ENCODE measurements around the gene KCNN1. TPM values are rescaled to one million over a fixed set of nuclear protein-coding genes. Genes with fewer than 3 reads are reported as not detected.

Gene KCNN1
- total and polyA plus RNA-seq, 2 of the 13 experiments (the other 11 are each of a cell fraction or from before 2014, with no cell fraction given), result 0.04 TPM; not detected in 1

DNA sequence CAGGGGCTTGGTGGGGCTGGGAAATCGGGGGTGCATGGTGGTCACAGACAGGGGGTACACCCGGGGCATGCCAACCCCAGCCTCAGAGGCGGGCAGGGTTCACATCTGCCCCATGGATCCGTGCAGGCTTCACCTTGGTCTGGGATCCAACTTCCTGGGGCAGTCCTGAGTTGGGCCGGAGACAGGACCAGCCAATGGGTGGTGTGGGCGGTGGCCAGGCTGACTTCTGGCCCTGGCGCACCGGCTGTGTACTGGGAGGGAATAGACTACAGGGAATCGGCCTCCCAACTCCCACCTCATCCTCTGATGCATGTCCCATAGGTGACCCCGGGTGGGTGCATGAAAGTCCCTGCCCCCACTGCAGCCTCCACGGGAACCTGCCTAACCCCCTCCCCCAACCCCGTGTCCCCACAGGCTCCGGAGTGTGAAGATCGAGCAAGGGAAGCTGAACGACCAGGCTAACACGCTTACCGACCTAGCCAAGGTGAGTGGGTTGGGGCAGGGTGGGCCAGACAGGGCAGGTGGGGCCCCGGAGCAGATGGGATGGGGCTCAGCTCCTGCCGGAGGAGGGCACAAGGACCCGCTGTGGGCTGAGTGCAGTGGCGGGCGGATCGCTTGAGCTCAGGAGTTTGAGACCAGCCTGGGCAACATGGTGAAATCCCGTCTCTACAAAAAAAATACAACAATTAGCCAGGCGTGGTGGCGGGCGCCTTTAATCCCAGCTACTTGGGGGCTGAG, 26.3 kb downstream of the KCNN1 start:
- TF ChIP-seq ZNF121 (CRISPR knock-in tag; IDR thresholded peaks at IDR 0.05) (peak; percentile 70), KLF13 (CRISPR knock-in tag; IDR thresholded peaks at IDR 0.05) (no peak)
- Histone ChIP-seq H3K9ac (ENCODE audit: insufficient read depth, low read depth, low read length) (no peak overlapping the region), H3K79me2 (ENCODE audit: insufficient read depth, low read length) (no peaks in the 10 kb centered on the region), H3K9me3 (ENCODE audit: low read length) (no peaks in the 10 kb centered on the region), H3K27me3 (ENCODE audit: control insufficient read depth in 1 of 2, insufficient read depth in 2 of 2, low read length in 2 of 2) (peaks cover 0 to 2% of the 10 kb centered on the region in 2 experiments; a peak in 1 of 5 replicates), H3K27ac (ENCODE audit: extremely low read length, insufficient read depth, low read length) (no peak overlapping the region), H3K36me3 (replicated peaks in 1 of 2; ENCODE audit: control insufficient read depth in 1 of 2, insufficient read depth in 2 of 2, low read length in 2 of 2) (no peaks in the 10 kb centered on the region), H3K4me2 (ENCODE audit: low read depth, low read length) (no peak overlapping the region), H4K20me1 (ENCODE audit: insufficient read depth, low read length) (no peaks in the 10 kb centered on the region), H3K4me1 (ENCODE audit: insufficient read depth, low read length) (peaks cover 22% of the 10 kb centered on the region), H2AFZ (ENCODE audit: low read length) (no peak overlapping the region), H3K4me3 (replicated peaks in 1 of 3; ENCODE audit: insufficient read depth in 1 of 3, low read depth in 2 of 3, low read length in 3 of 3) (no peak overlapping the region)
- intact Hi-C loops (cut with micrococcal nuclease; ENCODE audit: unreplicated experiment), result no loop called here
- in situ Hi-C loops (cut with HindIII; ENCODE audit: extremely low pct_ligation_motif_present, low pct_unique_long_range_greater_than_20kb), result loop anchor here (5.0 kb wide), 2 partner anchors 41 to 126 kb away; no protein-coding TSS in a partner anchor
- BruUV-seq (replicated peaks), result no TSS peak
- CTCF ChIA-PET (ENCODE audit: low intra/inter-chr PET ratio, low total read pairs), result interaction anchor here (6.1 kb wide), 1 partner anchor 54 kb away, joined by 91 read pairs; no protein-coding TSS in a partner anchor
- no peak for FAIRE-seq
- peak; percentile 12; the same call in 1 of the 3 replicates for ATAC-seq
- no peak for DNase-seq (ENCODE audit: low spot score)
- POLR2A ChIA-PET, result no interaction called here
- 47% methylated on average over 17 of the region's 27 CpGs for WGBS (ENCODE audit: low lambda C conversion rate)

DNA sequence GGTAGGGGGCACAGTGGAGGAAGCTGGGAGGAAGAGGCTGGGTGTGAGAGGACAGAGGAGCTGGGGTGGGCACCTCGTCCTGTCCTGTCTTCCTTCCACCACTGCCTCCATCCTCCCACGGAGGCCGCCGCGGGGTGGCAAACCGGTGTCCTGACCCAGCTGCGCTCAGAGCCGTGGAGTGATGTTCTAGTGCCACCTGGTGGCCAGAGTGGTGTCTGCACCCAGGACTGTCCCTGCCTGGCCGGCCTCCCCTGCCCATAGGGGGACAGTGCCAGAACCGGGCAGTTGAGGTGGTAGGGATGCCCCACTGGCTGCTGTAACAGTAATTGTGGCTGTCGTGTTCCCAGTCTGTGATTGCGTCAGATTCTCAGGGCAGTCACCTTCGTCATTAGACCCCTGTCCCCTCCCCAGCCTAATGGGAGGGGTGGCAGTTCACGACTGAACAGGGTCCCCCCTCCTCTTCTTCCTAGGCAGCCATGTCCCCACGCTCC, 30.0 kb downstream of the KCNN1 start:
- FAIRE-seq (peak; percentile 56), ATAC-seq (peak; percentile 86), DNase-seq (ENCODE audit: low spot score) (peak; percentile 59)
- CTCF ChIA-PET (ENCODE audit: low intra/inter-chr PET ratio, low total read pairs), result interaction anchor here (0.9 to 6.1 kb wide), 4 partner anchors 50 to 127 kb away, joined by 3 to 91 read pairs (median 16); partner anchors contain the start of gene CCDC124
- Histone ChIP-seq H3K36me3 (replicated peaks in 1 of 2; ENCODE audit: control insufficient read depth in 1 of 2, insufficient read depth in 2 of 2, low read length in 2 of 2) (no peaks in the 10 kb centered on the region), H2AFZ (ENCODE audit: low read length) (no peak overlapping the region), H3K27ac (ENCODE audit: extremely low read length, insufficient read depth, low read length) (no peak overlapping the region), H4K20me1 (ENCODE audit: insufficient read depth, low read length) (no peaks in the 10 kb centered on the region), H3K9me3 (ENCODE audit: low read length) (no peaks in the 10 kb centered on the region), H3K27me3 (ENCODE audit: control insufficient read depth in 1 of 2, insufficient read depth in 2 of 2, low read length in 2 of 2) (peaks cover 0 to 5% of the 10 kb centered on the region in 2 experiments; a peak in 1 of 5 replicates), H3K9ac (ENCODE audit: insufficient read depth, low read depth, low read length) (peak overlapping the region; percentile 44; the same call in 1 of the 2 replicates), H3K4me1 (ENCODE audit: insufficient read depth, low read length) (peaks cover 25% of the 10 kb centered on the region), H3K4me2 (ENCODE audit: low read depth, low read length) (peak overlapping the region; percentile 83), H3K4me3 (replicated peaks in 1 of 3; ENCODE audit: insufficient read depth in 1 of 3, low read depth in 2 of 3, low read length in 3 of 3) (peak overlapping the region in 1 of 3 experiments; percentile 67; a peak in 1 of 6 replicates), H3K79me2 (ENCODE audit: insufficient read depth, low read length) (no peaks in the 10 kb centered on the region)
- 17% methylated on average over 2 of the region's 15 CpGs for WGBS (ENCODE audit: low lambda C conversion rate)
- in situ Hi-C loops (cut with HindIII; ENCODE audit: extremely low pct_ligation_motif_present, low pct_unique_long_range_greater_than_20kb) (no loop called here), intact Hi-C loops (cut with micrococcal nuclease; ENCODE audit: unreplicated experiment) (loop anchor here (1.0 to 5.0 kb wide), 2 partner anchors 59 to 125 kb away; partner anchors contain the start of gene SLC5A5)
- POLR2A ChIA-PET, result interaction anchor here (1.8 kb wide), 1 partner anchor 137 kb away, joined by 8 read pairs; the partner anchor contains the start of gene RPL18A
- no TSS peak for BruUV-seq (replicated peaks)
- peak; percentile 44; the same call in 1 of the 2 replicates for TF ChIP-seq GABPB1 (CRISPR knock-in tag; IDR thresholded peaks at IDR 0.05)
- TF ChIP-seq, protein P1, sequence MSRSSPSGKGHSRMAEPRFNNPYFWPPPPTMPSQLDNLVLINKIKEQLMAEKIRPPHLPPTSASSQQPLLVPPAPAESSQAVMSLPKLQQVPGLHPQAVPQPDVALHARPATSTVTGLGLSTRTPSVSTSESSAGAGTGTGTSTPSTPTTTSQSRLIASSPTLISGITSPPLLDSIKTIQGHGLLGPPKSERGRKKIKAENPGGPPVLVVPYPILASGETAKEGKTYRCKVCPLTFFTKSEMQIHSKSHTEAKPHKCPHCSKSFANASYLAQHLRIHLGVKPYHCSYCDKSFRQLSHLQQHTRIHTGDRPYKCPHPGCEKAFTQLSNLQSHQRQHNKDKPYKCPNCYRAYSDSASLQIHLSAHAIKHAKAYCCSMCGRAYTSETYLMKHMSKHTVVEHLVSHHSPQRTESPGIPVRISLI (CRISPR knock-in tag; IDR thresholded peaks at IDR 0.05; ENCODE audit: borderline replicate concordance), result peak; percentile 66; the same call in 1 of the 2 replicates
- peak; percentile 41; the same call in 1 of the 2 replicates for TF ChIP-seq SP2 (CRISPR knock-in tag; IDR thresholded peaks at IDR 0.05)
- TF ChIP-seq, protein P2, sequence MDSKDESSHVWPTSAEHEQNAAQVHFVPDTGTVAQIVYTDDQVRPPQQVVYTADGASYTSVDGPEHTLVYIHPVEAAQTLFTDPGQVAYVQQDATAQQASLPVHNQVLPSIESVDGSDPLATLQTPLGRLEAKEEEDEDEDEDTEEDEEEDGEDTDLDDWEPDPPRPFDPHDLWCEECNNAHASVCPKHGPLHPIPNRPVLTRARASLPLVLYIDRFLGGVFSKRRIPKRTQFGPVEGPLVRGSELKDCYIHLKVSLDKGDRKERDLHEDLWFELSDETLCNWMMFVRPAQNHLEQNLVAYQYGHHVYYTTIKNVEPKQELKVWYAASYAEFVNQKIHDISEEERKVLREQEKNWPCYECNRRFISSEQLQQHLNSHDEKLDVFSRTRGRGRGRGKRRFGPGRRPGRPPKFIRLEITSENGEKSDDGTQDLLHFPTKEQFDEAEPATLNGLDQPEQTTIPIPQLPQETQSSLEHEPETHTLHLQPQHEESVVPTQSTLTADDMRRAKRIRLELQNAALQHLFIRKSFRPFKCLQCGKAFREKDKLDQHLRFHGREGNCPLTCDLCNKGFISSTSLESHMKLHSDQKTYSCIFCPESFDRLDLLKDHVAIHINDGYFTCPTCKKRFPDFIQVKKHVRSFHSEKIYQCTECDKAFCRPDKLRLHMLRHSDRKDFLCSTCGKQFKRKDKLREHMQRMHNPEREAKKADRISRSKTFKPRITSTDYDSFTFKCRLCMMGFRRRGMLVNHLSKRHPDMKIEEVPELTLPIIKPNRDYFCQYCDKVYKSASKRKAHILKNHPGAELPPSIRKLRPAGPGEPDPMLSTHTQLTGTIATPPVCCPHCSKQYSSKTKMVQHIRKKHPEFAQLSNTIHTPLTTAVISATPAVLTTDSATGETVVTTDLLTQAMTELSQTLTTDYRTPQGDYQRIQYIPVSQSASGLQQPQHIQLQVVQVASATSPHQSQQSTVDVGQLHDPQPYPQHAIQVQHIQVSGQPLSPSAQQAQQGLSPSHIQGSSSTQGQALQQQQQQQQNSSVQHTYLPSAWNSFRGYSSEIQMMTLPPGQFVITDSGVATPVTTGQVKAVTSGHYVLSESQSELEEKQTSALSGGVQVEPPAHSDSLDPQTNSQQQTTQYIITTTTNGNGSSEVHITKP (CRISPR knock-in tag; IDR thresholded peaks at IDR 0.05; ENCODE audit: low read depth), result peak; percentile 74
- peak; percentile 54; the same call in 1 of the 2 replicates for TF ChIP-seq RXRB (CRISPR knock-in tag; IDR thresholded peaks at IDR 0.05; ENCODE audit: borderline replicate concordance)
- TF ChIP-seq NR2C2 (CRISPR knock-in tag; IDR thresholded peaks at IDR 0.05; ENCODE audit: borderline replicate concordance), result 0 out of 2 replicates have a peak, but pooled peaks have one; percentile 25
